ENCODE results near the gene MEGF8. TPM values are rescaled to one million over a fixed set of nuclear protein-coding genes. Genes with fewer than 3 reads are reported as not detected.

The MEGF8 gene
- total and polyA plus RNA-seq, 2 donors (not counting 3 experiments of a cell fraction or from before 2014, with no cell fraction given): 20.6 to 39.6 TPM

GRCh38 chr19:42278452-42279154 lies 46.8 kb upstream of the MEGF8 start:
- ChIA-PET POLR2A (interaction anchor here (1.0 to 1.6 kb wide), 4 partner anchors 9 to 35 kb away, joined by 3 to 9 read pairs (median 6); partner anchors contain the start of gene CIC), CTCF (interaction anchor here (1.0 to 7.4 kb wide), 10 partner anchors 8 to 166 kb away, joined by 3 to 365 read pairs (median 6); partner anchors contain the start of genes DEDD2, ERF and GSK3A)
- DNase-seq (ENCODE audit: low read depth, low spot score) (no peak), FAIRE-seq (no peak)
- TF ChIP-seq, protein P1, sequence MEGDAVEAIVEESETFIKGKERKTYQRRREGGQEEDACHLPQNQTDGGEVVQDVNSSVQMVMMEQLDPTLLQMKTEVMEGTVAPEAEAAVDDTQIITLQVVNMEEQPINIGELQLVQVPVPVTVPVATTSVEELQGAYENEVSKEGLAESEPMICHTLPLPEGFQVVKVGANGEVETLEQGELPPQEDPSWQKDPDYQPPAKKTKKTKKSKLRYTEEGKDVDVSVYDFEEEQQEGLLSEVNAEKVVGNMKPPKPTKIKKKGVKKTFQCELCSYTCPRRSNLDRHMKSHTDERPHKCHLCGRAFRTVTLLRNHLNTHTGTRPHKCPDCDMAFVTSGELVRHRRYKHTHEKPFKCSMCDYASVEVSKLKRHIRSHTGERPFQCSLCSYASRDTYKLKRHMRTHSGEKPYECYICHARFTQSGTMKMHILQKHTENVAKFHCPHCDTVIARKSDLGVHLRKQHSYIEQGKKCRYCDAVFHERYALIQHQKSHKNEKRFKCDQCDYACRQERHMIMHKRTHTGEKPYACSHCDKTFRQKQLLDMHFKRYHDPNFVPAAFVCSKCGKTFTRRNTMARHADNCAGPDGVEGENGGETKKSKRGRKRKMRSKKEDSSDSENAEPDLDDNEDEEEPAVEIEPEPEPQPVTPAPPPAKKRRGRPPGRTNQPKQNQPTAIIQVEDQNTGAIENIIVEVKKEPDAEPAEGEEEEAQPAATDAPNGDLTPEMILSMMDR (IDR thresholded peaks at IDR 0.05; ENCODE audit: extremely low read depth in 1 of 2, insufficient read depth in 1 of 2, low read depth in 1 of 2, low read length in 2 of 2): no peak
- TF ChIP-seq POLR2A (IDR thresholded peaks at IDR 0.05; ENCODE audit: low read depth, low read length) (no peak), POLR2AphosphoS5 (IDR thresholded peaks at IDR 0.05; ENCODE audit: insufficient read depth, low read depth, low read length) (no peak), JUN (IDR thresholded peaks at IDR 0.05; ENCODE audit: borderline replicate concordance, insufficient read depth, insufficient read length, low read depth) (no peak), GATA2 (IDR thresholded peaks at IDR 0.05; ENCODE audit: insufficient read depth, insufficient read length, low read depth, low read length) (no peak), FOS (IDR thresholded peaks at IDR 0.05; ENCODE audit: borderline replicate concordance, insufficient read depth, low read length) (no peak), EZH2 (IDR thresholded peaks at IDR 0.05; ENCODE audit: borderline replicate concordance, low read depth, low read length, severe bottlenecking) (no peak), MAX (IDR thresholded peaks at IDR 0.05; ENCODE audit: insufficient read depth, insufficient read length) (no peak), MYC (IDR thresholded peaks at IDR 0.05; ENCODE audit: low read depth, low read length) (no peak)
- H3K27me3 ChIP-seq (ENCODE audit: control insufficient read depth in 2 of 2, insufficient read depth in 2 of 2, low read length in 2 of 2): no peaks in the 10 kb centered on the region
- intact Hi-C loops (cut with micrococcal nuclease) (loop anchor here (1.0 kb wide), 1 partner anchor 170 kb away; no protein-coding TSS in a partner anchor), dilution Hi-C loops (cut with MboI; ENCODE audit: extremely low pct_ligation_motif_present, low sequenced_read_pairs) (no loop called here)
- H3K4me3 ChIP-seq (replicated peaks in 1 of 3; ENCODE audit: insufficient read depth in 1 of 3, low read depth in 1 of 3, low read length in 3 of 3): no peak overlapping the region
- H3K4me1 ChIP-seq (ENCODE audit: control insufficient read depth, extremely low read depth, insufficient read depth, low read length): peaks cover 52% of the 10 kb centered on the region
- no peaks in the 10 kb centered on the region for H3K9me3 ChIP-seq (replicated peaks; ENCODE audit: control insufficient read depth, insufficient read depth, low read length)
- H3K9me1 ChIP-seq (replicated peaks; ENCODE audit: control insufficient read depth, extremely low read depth, insufficient read depth, low read length): no peaks in the 10 kb centered on the region
- H2AFZ ChIP-seq (ENCODE audit: low read depth, low read length): no peak overlapping the region
- no peaks in the 10 kb centered on the region for H4K20me1 ChIP-seq (replicated peaks; ENCODE audit: control insufficient read depth, extremely low read depth, insufficient read depth, low read length)
- peak overlapping the region; percentile 61 for H3K4me2 ChIP-seq (ENCODE audit: insufficient read depth, low read length)
- H3K79me2 ChIP-seq (ENCODE audit: control insufficient read depth, insufficient read depth, low read length): peaks cover 28% of the 10 kb centered on the region
- no TSS peak for BruUV-seq (replicated peaks)
- peak overlapping the region; percentile 64 for H3K27ac ChIP-seq (ENCODE audit: insufficient read depth, low read depth, low read length)
- peaks cover 7 to 11% of the 10 kb centered on the region in 2 experiments for H3K36me3 ChIP-seq (ENCODE audit: control insufficient read depth in 2 of 2, extremely low read depth in 1 of 2, insufficient read depth in 2 of 2, low read length in 2 of 2)
- no peak overlapping the region for H3K9ac ChIP-seq (replicated peaks; ENCODE audit: extremely low read depth, insufficient read depth, low read length)

Data from endothelial cell of umbilical vein (primary cell).